GM12878 (cell line): Measurements from ENCODE around the gene TTLL11. TPM values are rescaled to one million over a fixed set of nuclear protein-coding genes. Genes with fewer than 3 reads are reported as not detected.

ENCODE experiments used
- ATAC-seq: fragments of 200-7000 bp; cut with Tn5 transposase; 3 replicates; pipeline ENCODE4 v1.9.1; 2020; ENCODE audit warnings: mild to moderate bottlenecking, moderate library complexity
- BruUV-seq: library from RNA; stranded (reverse); fragments of 400-500 nt; replicated peaks from 2 replicates; lab custom pipeline; 2021; lab: Mats Ljungman, UMichigan
- CTCF ChIA-PET: fragments of 300-600 bp; sonication (Branson Sonifier 250); formaldehyde crosslinking; extraction: SDS; loops from one replicate; lab custom pipeline; 2021; ENCODE audit warnings: inconsistent platforms; lab: Yijun Ruan, JAX
- POLR2A ChIA-PET: fragments of 350-600 bp; formaldehyde crosslinking; extraction: SDS; loops from one replicate; lab custom pipeline; 2021; ENCODE audit warnings: inconsistent platforms; lab: Charles Lee
- RAD21 ChIA-PET: fragments of 300-600 bp; sonication (Branson Sonifier 250); formaldehyde crosslinking; loops from one replicate; lab custom pipeline; 2023; ENCODE audit warnings: antibody characterized with exemption; ENCODE audit not compliant: unreplicated experiment; lab: Charles Lee
- SMC1A ChIA-PET: fragments of 300-600 bp; sonication (Branson Sonifier 250); formaldehyde crosslinking; loops from one replicate; lab custom pipeline; 2023; ENCODE audit not compliant: unreplicated experiment, uncharacterized antibody; lab: Charles Lee
- DNase-seq: peaks from one replicate; pipeline ENCODE4 v3.0.0-alpha.2; 2011; ENCODE audit warnings: low read depth, low spot score
- FAIRE-seq: peaks from 3 replicates; lab custom pipeline; 2011; peaks lifted over from hg19 to GRCh38; lab: Jason Lieb, UNC
- H2AFZ ChIP-seq: 2 replicates; pipeline ENCODE4 v1.6.0; 2011; ENCODE audit warnings: low read depth, low read length, control low read depth; ENCODE audit not compliant: control insufficient read depth
- H3K27ac ChIP-seq: 2 replicates; pipeline ENCODE4 v1.5.1; 2011; ENCODE audit warnings: control low read depth; ENCODE audit not compliant: control insufficient read depth, insufficient read depth
- H3K27me3 ChIP-seq, 2 experiments: replicated peaks in 1 of 2; 2 replicates each; pipeline versions ENCODE4 v1.6.0 to v1.6.1; 2011; ENCODE audit warnings: low read length in 1 of 2; ENCODE audit not compliant: control insufficient read depth in 2 of 2, insufficient read depth in 2 of 2
- H3K36me3 ChIP-seq, 2 experiments: 2 replicates each; pipeline ENCODE4 v1.5.1; 2011; ENCODE audit warnings: low read length in 1 of 2; ENCODE audit not compliant: control insufficient read depth in 2 of 2, insufficient read depth in 2 of 2
- H3K4me1 ChIP-seq: 2 replicates; pipeline ENCODE4 v1.6.1; 2011; ENCODE audit warnings: mild to moderate bottlenecking, low read length, moderate library complexity, mixed read lengths; ENCODE audit not compliant: control insufficient read depth, insufficient read depth
- H3K4me2 ChIP-seq: 2 replicates; pipeline ENCODE4 v1.6.0; 2011; ENCODE audit warnings: control low read depth; ENCODE audit not compliant: control insufficient read depth, insufficient read depth
- H3K4me3 ChIP-seq: fragments of 200-600 bp; sonication (generic); 2 replicates; pipeline ENCODE4 v1.5.1; 2016
- H3K79me2 ChIP-seq: 2 replicates; pipeline ENCODE4 v1.6.0; 2011; ENCODE audit warnings: low read length; ENCODE audit not compliant: control insufficient read depth, insufficient read depth
- H3K9ac ChIP-seq: 2 replicates; pipeline ENCODE4 v1.8.0; 2011; ENCODE audit warnings: low read length, control low read depth, mixed read lengths; ENCODE audit not compliant: control insufficient read depth, insufficient read depth
- H3K9me3 ChIP-seq: replicated peaks from 3 replicates; pipeline ENCODE4 v1.5.1; 2011; ENCODE audit warnings: mild to moderate bottlenecking, low read length; ENCODE audit not compliant: control insufficient read depth, insufficient read depth
- H4K20me1 ChIP-seq: 2 replicates; pipeline ENCODE4 v1.6.0; 2011; ENCODE audit not compliant: control insufficient read depth, insufficient read depth
- SIN3A ChIP-seq: IDR thresholded peaks from 2 replicates; pipeline ENCODE4 v1.6.1; 2012; ENCODE audit warnings: low read depth, low read length, improper control_type of control experiment
- YY1 ChIP-seq: IDR thresholded peaks from 2 replicates; pipeline ENCODE4 v1.6.1; 2011; ENCODE audit warnings: low read depth, mild to moderate bottlenecking, low read length
- ZNF622 ChIP-seq: fragments of 450-650 bp; IDR thresholded peaks from 2 replicates; pipeline ENCODE4 v1.6.1; 2017; ENCODE audit warnings: mild to moderate bottlenecking, inconsistent platforms
- WGBS: methylation state at CpG from one replicate; pipeline ENCODE4 v1.1.6; 2016; ENCODE audit warnings: low lambda C conversion rate; ENCODE audit not compliant: insufficient replicate concordance, insufficient coverage; ENCODE audit errors: missing lambda C conversion rate; 5-methylcytosine and 5-hydroxymethylcytosine counted together
- in situ Hi-C: fragments of 300-500 bp; cut with MboI; formaldehyde crosslinking; loops from 9 replicates; pipeline ENCODE4 v1.14.3; 2018; ENCODE audit warnings: mixed read lengths
- intact Hi-C: fragments of 100-400 bp; cut with micrococcal nuclease; formaldehyde crosslinking; loops from one replicate; pipeline ENCODE4 v1.14.2; 2022; ENCODE audit not compliant: unreplicated experiment
- polyA plus RNA-seq, 11 experiments: library from polyadenylated mRNA; depleted of rRNA in 4 of 11; unstranded in 6 of 11; stranded (reverse) in 5 of 11; fragments of >200 nt; fragmentation: Nextera tagmentation in 4 of 11; fragmentation: Illumina TruSeq in 1 of 11; extraction: Ambion mirVana in 4 of 11; extraction: Trizol in 1 of 11; gene quantifications; 1 replicate in 1 of 11; 2 replicates in 10 of 11; pipeline versions ENCODE4 v1.2.1 to v1.2.3, GENCODE V29; 2011 to 2016; ENCODE audit warnings: inconsistent platforms in 2 of 11, missing spikeins in 2 of 11, low read depth in 1 of 11
- total RNA-seq, 4 experiments: library from RNA; depleted of rRNA in 3 of 4; stranded (reverse); fragments of >200 nt in 3 of 4; fragmentation: Illumina TruSeq in 1 of 4; extraction: Trizol in 1 of 4; gene quantifications; 2 replicates each; pipeline versions ENCODE4 v1.2.1 to v1.2.3, GENCODE V29; 2013 to 2021
- TF ChIP-seq, protein P1 (sequence below): fragments of 450-650 bp; IDR thresholded peaks from 2 replicates; pipeline ENCODE4 v1.6.1; 2017; ENCODE audit warnings: mild to moderate bottlenecking, moderate library complexity

TTLL11 gene
- total and polyA plus RNA-seq, 10 of the 15 experiments (the other 5 are each of a cell fraction or from before 2014, with no cell fraction given): 1.2 to 3.7 (median 2.9) TPM

DNA sequence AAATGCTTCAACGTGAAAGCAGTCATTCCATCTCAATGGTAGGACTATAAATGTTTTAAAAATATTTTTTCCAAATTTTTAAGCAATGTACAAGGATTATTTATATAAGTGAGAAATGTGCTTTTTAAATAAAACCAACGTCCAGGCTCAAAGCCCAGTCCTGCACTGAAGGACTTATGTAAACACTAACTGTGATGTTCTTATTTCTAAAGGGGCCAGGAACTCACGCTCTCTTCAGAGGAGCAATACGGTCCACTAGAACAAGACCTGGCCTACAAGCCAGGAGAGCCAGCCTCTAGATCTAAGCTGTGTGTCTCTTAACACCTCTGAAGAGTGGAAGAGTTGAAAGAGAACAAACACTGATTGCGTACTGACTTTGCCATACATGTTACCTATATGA lies 12.1 kb downstream of the TTLL11 start:
- Histone ChIP-seq H3K9ac (no peak overlapping the region), H3K4me1 (no peaks in the 10 kb centered on the region), H4K20me1 (no peaks in the 10 kb centered on the region), H3K4me2 (no peak overlapping the region), H3K27ac (no peak overlapping the region), H2AFZ (no peak overlapping the region), H3K9me3 (peaks cover 1% of the 10 kb centered on the region; the same call in 2 of the 3 replicates), H3K79me2 (no peaks in the 10 kb centered on the region), H3K4me3 (no peak overlapping the region), H3K36me3 (no peaks in the 10 kb centered on the region), H3K27me3 (no peaks in the 10 kb centered on the region)
- in situ Hi-C loops (no loop called here), intact Hi-C loops (no loop called here)
- ChIA-PET SMC1A (no interaction called here), POLR2A (interaction anchor here (1.2 kb wide), 1 partner anchor 8 kb away, joined by 3 read pairs; no protein-coding TSS in a partner anchor), RAD21 (no interaction called here), CTCF (no interaction called here)
- WGBS: 76% methylated on average over 5 of the region's 5 CpGs
- FAIRE-seq: no peak
- BruUV-seq: no TSS peak
- TF ChIP-seq YY1: no peak
- no peak for TF ChIP-seq ZNF622
- TF ChIP-seq, protein P1, sequence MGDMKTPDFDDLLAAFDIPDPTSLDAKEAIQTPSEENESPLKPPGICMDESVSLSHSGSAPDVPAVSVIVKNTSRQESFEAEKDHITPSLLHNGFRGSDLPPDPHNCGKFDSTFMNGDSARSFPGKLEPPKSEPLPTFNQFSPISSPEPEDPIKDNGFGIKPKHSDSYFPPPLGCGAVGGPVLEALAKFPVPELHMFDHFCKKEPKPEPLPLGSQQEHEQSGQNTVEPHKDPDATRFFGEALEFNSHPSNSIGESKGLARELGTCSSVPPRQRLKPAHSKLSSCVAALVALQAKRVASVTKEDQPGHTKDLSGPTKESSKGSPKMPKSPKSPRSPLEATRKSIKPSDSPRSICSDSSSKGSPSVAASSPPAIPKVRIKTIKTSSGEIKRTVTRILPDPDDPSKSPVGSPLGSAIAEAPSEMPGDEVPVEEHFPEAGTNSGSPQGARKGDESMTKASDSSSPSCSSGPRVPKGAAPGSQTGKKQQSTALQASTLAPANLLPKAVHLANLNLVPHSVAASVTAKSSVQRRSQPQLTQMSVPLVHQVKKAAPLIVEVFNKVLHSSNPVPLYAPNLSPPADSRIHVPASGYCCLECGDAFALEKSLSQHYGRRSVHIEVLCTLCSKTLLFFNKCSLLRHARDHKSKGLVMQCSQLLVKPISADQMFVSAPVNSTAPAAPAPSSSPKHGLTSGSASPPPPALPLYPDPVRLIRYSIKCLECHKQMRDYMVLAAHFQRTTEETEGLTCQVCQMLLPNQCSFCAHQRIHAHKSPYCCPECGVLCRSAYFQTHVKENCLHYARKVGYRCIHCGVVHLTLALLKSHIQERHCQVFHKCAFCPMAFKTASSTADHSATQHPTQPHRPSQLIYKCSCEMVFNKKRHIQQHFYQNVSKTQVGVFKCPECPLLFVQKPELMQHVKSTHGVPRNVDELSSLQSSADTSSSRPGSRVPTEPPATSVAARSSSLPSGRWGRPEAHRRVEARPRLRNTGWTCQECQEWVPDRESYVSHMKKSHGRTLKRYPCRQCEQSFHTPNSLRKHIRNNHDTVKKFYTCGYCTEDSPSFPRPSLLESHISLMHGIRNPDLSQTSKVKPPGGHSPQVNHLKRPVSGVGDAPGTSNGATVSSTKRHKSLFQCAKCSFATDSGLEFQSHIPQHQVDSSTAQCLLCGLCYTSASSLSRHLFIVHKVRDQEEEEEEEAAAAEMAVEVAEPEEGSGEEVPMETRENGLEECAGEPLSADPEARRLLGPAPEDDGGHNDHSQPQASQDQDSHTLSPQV: no peak
- TF ChIP-seq SIN3A: no peak
- no peak for DNase-seq
- no peak for ATAC-seq
